ENCODE data around the gene BMP7. TPM values are rescaled to one million over a fixed set of nuclear protein-coding genes. Genes with fewer than 3 reads are reported as not detected.

Gene BMP7
- total and polyA plus RNA-seq, 2 experiments from 2014 or later, result 15.9 to 22.8 TPM

GRCh38 chr20:57200882-57201695, 65.4 kb downstream of the BMP7 start:
- TF ChIP-seq NANOG (IDR thresholded peaks at IDR 0.05; ENCODE audit: borderline replicate concordance) (no peak), ETS1 (IDR thresholded peaks at IDR 0.05) (no peak), CREB1 (CRISPR knock-in tag; IDR thresholded peaks at IDR 0.05; ENCODE audit: low read depth) (no peak)
- no peaks in the 10 kb centered on the region for H3K79me2 ChIP-seq (replicated peaks; ENCODE audit: insufficient read depth)
- no peaks in the 10 kb centered on the region for H3F3A ChIP-seq (replicated peaks; ENCODE audit: low read depth)
- H3K9me3 Mint-ChIP-seq, result no peaks in the 10 kb centered on the region
- H3K4me2 ChIP-seq, result no peak overlapping the region
- peaks cover 6% of the 10 kb centered on the region for H3K4me1 ChIP-seq (ENCODE audit: insufficient read depth)
- H4K20me1 ChIP-seq (replicated peaks; ENCODE audit: insufficient read depth), result no peaks in the 10 kb centered on the region; the same call in 1 of the 2 replicates
- H3K4me1 Mint-ChIP-seq, result peaks cover 23% of the 10 kb centered on the region; the same call in 2 of the 3 replicates
- H3K27me3 ChIP-seq (ENCODE audit: insufficient read depth), result no peaks in the 10 kb centered on the region
- no peak for ATAC-seq
- DNase-seq (ENCODE audit: low spot score), result no peak
- H3K27me3 Mint-ChIP-seq (ENCODE audit: insufficient read depth, low read depth, poor library complexity), result peaks cover 8% of the 10 kb centered on the region
- no peak overlapping the region for H2AFZ ChIP-seq
- no peak overlapping the region for H3K4me3 ChIP-seq
- no peaks in the 10 kb centered on the region for H3K36me3 ChIP-seq (ENCODE audit: insufficient read depth)
- no peaks in the 10 kb centered on the region for H3K9me2 ChIP-seq (ENCODE audit: insufficient read depth)
- no peak overlapping the region for H3K4me3 Mint-ChIP-seq
- H3K27ac Mint-ChIP-seq, result no peak overlapping the region
- no peaks in the 10 kb centered on the region; the same call in 2 of the 3 replicates for H3K36me3 Mint-ChIP-seq (ENCODE audit: low read depth)
- H3K27ac ChIP-seq (ENCODE audit: low read depth), result no peak overlapping the region

GRCh38 chr20:57199656-57200405, 66.6 kb downstream of the BMP7 start:
- Histone ChIP-seq H3F3A (replicated peaks; ENCODE audit: low read depth) (no peaks in the 10 kb centered on the region), H3K79me2 (replicated peaks; ENCODE audit: insufficient read depth) (no peaks in the 10 kb centered on the region), H3K4me3 (no peak overlapping the region), H3K36me3 (ENCODE audit: insufficient read depth) (no peaks in the 10 kb centered on the region), H4K20me1 (replicated peaks; ENCODE audit: insufficient read depth) (no peaks in the 10 kb centered on the region; the same call in 1 of the 2 replicates), H3K27me3 (ENCODE audit: insufficient read depth) (no peaks in the 10 kb centered on the region), H3K4me1 (ENCODE audit: insufficient read depth) (peaks cover 6% of the 10 kb centered on the region), H3K9me2 (ENCODE audit: insufficient read depth) (no peaks in the 10 kb centered on the region), H2AFZ (no peak overlapping the region), H3K27ac (ENCODE audit: low read depth) (no peak overlapping the region), H3K4me2 (no peak overlapping the region)
- H3K27me3 Mint-ChIP-seq (ENCODE audit: insufficient read depth, low read depth, poor library complexity), result peaks cover 11% of the 10 kb centered on the region
- DNase-seq (ENCODE audit: low spot score), result no peak
- H3K4me1 Mint-ChIP-seq, result peaks cover 26% of the 10 kb centered on the region; the same call in 2 of the 3 replicates
- H3K27ac Mint-ChIP-seq, result no peak overlapping the region
- no peak overlapping the region for H3K4me3 Mint-ChIP-seq
- H3K36me3 Mint-ChIP-seq (ENCODE audit: low read depth), result no peaks in the 10 kb centered on the region; the same call in 2 of the 3 replicates
- H3K9me3 Mint-ChIP-seq, result no peaks in the 10 kb centered on the region
- ATAC-seq, result no peak
- no peak for TF ChIP-seq ZNF462 (CRISPR knock-in tag; IDR thresholded peaks at IDR 0.05)
- TF ChIP-seq POLR2AphosphoS5 (IDR thresholded peaks at IDR 0.05; ENCODE audit: low read depth), result no peak
- no peak for TF ChIP-seq ZNF331 (CRISPR knock-in tag; IDR thresholded peaks at IDR 0.05; ENCODE audit: low read depth)
- no peak for TF ChIP-seq STAT1 (IDR thresholded peaks at IDR 0.05; ENCODE audit: unreplicated experiment)
- TF ChIP-seq ETS1 (IDR thresholded peaks at IDR 0.05), result no peak
- TF ChIP-seq ZNF114 (CRISPR knock-in tag; IDR thresholded peaks at IDR 0.05), result no peak
- TF ChIP-seq NANOG (IDR thresholded peaks at IDR 0.05; ENCODE audit: borderline replicate concordance), result no peak
- no peak for TF ChIP-seq JUNB (IDR thresholded peaks at IDR 0.05; ENCODE audit: unreplicated experiment)
- no peak for TF ChIP-seq CREB1 (CRISPR knock-in tag; IDR thresholded peaks at IDR 0.05; ENCODE audit: low read depth)
- no peak for TF ChIP-seq EZH2phosphoT487 (IDR thresholded peaks at IDR 0.05; ENCODE audit: unreplicated experiment)

Measured in GM23338 (cell line).